ENCODE data around the gene SOX11.

The SOX11 gene

DNA sequence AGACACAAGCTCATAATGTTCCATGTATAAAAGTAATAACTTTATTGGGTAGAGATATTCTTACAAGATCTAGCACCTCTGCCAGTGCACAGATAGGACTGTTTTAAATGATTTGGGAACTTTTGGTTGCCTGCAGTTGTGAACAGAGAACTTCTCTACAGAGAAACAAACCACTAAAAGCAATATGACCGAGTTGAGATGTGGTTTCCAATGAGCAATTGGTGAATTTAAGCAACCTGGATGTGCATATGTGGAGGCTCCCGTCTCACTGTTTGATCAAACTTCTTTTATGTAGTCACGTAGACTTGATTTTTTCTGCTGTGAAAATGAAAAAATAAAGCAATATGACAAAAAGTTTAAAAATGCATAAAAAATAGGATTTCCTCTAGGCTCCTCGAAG, 7.8 kb downstream of the SOX11 start:
- TF ChIP-seq GATA2 (IDR thresholded peaks at IDR 0.05; ENCODE audit: low read depth, low read length) (no peak), GATA3 (IDR thresholded peaks at IDR 0.05; ENCODE audit: low read depth, low read length) (no peak)

- no peak for TF ChIP-seq GATA2 (IDR thresholded peaks at IDR 0.05; ENCODE audit: low read depth, low read length)
- TF ChIP-seq GATA3 (IDR thresholded peaks at IDR 0.05; ENCODE audit: low read depth, low read length) = no peak
Observed at GRCh38 chr2:5700551-5700950, 8.4 kb downstream of the SOX11 start.

DNA sequence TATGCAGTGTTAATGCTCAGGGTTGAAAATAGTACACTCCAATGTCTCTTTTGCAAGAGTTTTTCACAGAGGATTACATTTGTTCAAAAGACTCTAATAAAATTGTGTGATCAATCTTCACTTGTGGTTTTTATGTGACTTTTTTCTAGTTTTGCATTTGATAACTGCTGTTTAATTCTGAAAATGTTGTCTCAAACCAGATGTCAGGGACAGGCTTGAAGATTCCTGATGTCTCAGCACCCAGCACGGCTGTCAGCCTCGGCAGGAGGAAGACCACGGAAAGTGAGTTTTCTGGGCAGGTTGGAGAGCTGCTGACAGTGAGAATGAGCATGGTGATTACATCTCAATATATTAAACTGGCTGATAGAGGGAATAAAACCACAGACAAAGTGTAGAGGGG, 9.1 kb downstream of the SOX11 start:
- no peak for TF ChIP-seq GATA2 (IDR thresholded peaks at IDR 0.05; ENCODE audit: low read depth, low read length)
- no peak for TF ChIP-seq GATA3 (IDR thresholded peaks at IDR 0.05; ENCODE audit: low read depth, low read length)

GRCh38 chr2:5703166-5703565, 11.0 kb downstream of the SOX11 start:
- no peak for TF ChIP-seq GATA3 (IDR thresholded peaks at IDR 0.05; ENCODE audit: low read depth, low read length)
- no peak for TF ChIP-seq GATA2 (IDR thresholded peaks at IDR 0.05; ENCODE audit: low read depth, low read length)

GRCh38 chr2:5705490-5705889, 13.3 kb downstream of the SOX11 start:
- TF ChIP-seq GATA2 (IDR thresholded peaks at IDR 0.05; ENCODE audit: low read depth, low read length) = no peak
- TF ChIP-seq GATA3 (IDR thresholded peaks at IDR 0.05; ENCODE audit: low read depth, low read length) = no peak

DNA sequence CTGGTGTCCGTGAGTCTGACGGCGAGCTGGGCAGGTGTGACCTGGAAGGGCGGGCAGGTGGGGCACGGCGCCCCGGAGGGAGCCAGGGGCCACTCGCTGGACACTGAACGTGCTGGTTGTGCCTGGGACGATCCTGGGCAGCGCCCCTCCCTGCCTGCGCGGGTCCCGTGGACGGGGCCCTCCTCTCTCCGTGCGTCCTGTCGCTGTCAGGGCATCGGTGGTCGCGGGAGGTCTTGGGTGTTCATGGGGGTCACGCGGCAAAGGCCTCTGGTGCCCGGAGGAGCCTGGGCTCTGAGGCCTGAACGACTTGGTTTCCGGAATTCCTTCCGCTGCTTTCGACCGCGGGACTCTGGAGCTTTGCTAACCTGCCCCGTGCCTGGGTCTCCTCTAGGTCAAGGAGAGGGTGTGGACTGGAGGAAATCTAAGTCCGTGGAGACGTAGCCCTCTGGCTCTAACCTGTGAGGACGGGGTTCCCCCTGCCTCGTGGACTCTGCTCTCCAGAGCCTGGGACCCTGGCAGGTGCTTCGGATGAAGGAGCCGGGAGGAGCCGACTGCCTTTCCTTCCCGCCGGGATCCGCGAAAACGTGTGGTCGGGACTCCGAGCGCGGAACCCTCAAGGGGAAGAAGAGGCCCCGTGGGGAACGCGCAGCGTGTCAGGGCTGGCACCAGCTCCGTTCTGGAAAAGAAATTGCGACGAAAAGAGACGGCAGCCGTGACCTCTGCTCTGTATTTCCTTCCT, 14.7 kb downstream of the SOX11 start:
- TF ChIP-seq GATA2 (IDR thresholded peaks at IDR 0.05; ENCODE audit: low read depth, low read length) = no peak
- no peak for TF ChIP-seq GATA3 (IDR thresholded peaks at IDR 0.05; ENCODE audit: low read depth, low read length)

GRCh38 chr2:5710615-5711014, 18.4 kb downstream of the SOX11 start:
- TF ChIP-seq GATA3 (IDR thresholded peaks at IDR 0.05; ENCODE audit: low read depth, low read length) (no peak), GATA2 (IDR thresholded peaks at IDR 0.05; ENCODE audit: low read depth, low read length) (no peak)

- TF ChIP-seq GATA2 (IDR thresholded peaks at IDR 0.05; ENCODE audit: low read depth, low read length) = no peak
Observed at GRCh38 chr2:5713101-5713500, 20.9 kb downstream of the SOX11 start.

GRCh38 chr2:5719629-5720334, 27.6 kb downstream of the SOX11 start:
- TF ChIP-seq GATA2 (IDR thresholded peaks at IDR 0.05; ENCODE audit: low read depth, low read length) (no peak), GATA3 (IDR thresholded peaks at IDR 0.05; ENCODE audit: low read depth, low read length) (no peak)

- no peak for TF ChIP-seq GATA2 (IDR thresholded peaks at IDR 0.05; ENCODE audit: low read depth, low read length)
- no peak for TF ChIP-seq GATA3 (IDR thresholded peaks at IDR 0.05; ENCODE audit: low read depth, low read length)
Observed at GRCh38 chr2:5720426-5720825, 28.2 kb downstream of the SOX11 start.

GRCh38 chr2:5722236-5722635, 30.1 kb downstream of the SOX11 start:
- TF ChIP-seq GATA3 (IDR thresholded peaks at IDR 0.05; ENCODE audit: low read depth, low read length) (no peak), GATA2 (IDR thresholded peaks at IDR 0.05; ENCODE audit: low read depth, low read length) (no peak)

DNA sequence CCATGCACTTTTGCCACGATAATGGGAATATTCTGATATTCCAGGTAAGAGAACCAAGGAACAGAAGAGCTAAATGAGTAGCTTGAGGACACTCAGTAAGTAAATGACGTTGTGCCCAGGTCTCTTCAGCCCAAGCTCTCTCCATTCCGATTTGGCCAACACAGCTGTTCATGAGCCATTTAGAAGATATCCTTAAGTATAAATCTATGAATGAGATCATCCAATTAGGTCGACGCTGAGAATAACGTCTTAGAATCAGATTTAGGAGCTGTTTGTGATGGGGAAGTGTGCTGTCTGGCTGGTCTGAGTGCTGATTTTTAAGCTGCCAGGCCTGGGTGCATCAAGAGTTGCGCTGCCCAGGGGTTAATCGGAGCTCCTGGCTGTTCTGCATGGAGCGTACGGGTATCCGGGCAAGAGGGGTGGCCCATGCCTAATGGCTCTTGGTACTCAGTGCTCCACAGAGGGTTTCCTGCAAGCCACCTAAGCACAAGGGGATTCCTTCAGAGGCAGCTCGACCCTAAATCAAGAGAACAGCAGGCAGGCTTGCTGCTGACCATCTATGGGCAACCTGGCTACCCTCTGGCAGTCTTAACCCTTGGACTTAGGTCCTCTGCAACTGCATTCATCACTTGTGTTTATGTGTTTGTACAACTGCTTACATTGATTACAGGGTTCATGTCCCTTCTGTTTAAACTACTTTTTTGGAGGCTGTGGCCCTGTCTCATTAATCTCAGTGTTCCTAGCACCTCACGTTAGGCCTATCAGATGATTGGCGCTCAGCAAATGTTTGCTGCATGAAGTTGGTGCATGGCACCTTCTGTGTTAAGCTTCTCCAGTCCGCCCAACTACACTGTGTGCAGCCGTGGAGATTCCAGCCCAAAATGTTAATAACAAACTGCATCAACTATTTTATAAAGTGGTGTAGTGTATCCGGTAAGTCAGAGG, 31.9 kb downstream of the SOX11 start:
- TF ChIP-seq GATA3 (IDR thresholded peaks at IDR 0.05; ENCODE audit: low read depth, low read length) = no peak
- no peak for TF ChIP-seq GATA2 (IDR thresholded peaks at IDR 0.05; ENCODE audit: low read depth, low read length)

- TF ChIP-seq GATA2 (IDR thresholded peaks at IDR 0.05; ENCODE audit: low read depth, low read length) = no peak
- TF ChIP-seq GATA3 (IDR thresholded peaks at IDR 0.05; ENCODE audit: low read depth, low read length) = no peak
Observed at GRCh38 chr2:5725072-5725471, 32.9 kb downstream of the SOX11 start.

GRCh38 chr2:5725794-5726463, 33.7 kb downstream of the SOX11 start:
- no peak for TF ChIP-seq GATA2 (IDR thresholded peaks at IDR 0.05; ENCODE audit: low read depth, low read length)
- no peak for TF ChIP-seq GATA3 (IDR thresholded peaks at IDR 0.05; ENCODE audit: low read depth, low read length)
